DOHH2 (cell line): ENCODE data around the gene ENDOU.

Experiments
- CTCF ChIP-seq: fragments of 200-600 bp; sonication (generic); IDR thresholded peaks from one replicate; pipeline ENCODE4 v1.5.1; 2014; ENCODE audit warnings: antibody characterized with exemption, mild to moderate bottlenecking, low read depth, low read length; ENCODE audit not compliant: poor library complexity, severe bottlenecking
- EZH2phosphoT487 ChIP-seq: fragments of 200-600 bp; sonication (generic); IDR thresholded peaks from 2 replicates; pipeline ENCODE4 v1.6.1; 2017; ENCODE audit warnings: borderline replicate concordance, mild to moderate bottlenecking, antibody characterized with exemption, low read length, moderate library complexity, mixed read lengths

- TF ChIP-seq CTCF (no peak), EZH2phosphoT487 (no peak)
These were observed 25.7 kb upstream of the ENDOU start for GRCh38 chr12:47750916-47751470.
